Coronary artery (tissue), 2 donors: ENCODE measurements around the gene LTBP1.

ENCODE experiments used
- DNase-seq: peaks from one replicate; pipeline ENCODE4 v3.0.0-alpha.2; 2017; ENCODE audit warnings: low spot score
- H3K27ac ChIP-seq, 2 donors: fragments of 200-600 bp; sonication (generic); one replicate each; pipeline ENCODE4 v1.5.1; 2016 to 2019
- H3K4me3 ChIP-seq: fragments of 200-600 bp; sonication (generic); 2 replicates; pipeline ENCODE4 v1.5.1; 2016; ENCODE audit warnings: mild to moderate bottlenecking, moderate library complexity
- TF ChIP-seq, protein P1 (sequence below): fragments of 200-600 bp; sonication (generic); IDR thresholded peaks from one replicate; pipeline ENCODE4 v1.5.1; 2019; ENCODE audit warnings: antibody characterized with exemption

The LTBP1 gene

DNA sequence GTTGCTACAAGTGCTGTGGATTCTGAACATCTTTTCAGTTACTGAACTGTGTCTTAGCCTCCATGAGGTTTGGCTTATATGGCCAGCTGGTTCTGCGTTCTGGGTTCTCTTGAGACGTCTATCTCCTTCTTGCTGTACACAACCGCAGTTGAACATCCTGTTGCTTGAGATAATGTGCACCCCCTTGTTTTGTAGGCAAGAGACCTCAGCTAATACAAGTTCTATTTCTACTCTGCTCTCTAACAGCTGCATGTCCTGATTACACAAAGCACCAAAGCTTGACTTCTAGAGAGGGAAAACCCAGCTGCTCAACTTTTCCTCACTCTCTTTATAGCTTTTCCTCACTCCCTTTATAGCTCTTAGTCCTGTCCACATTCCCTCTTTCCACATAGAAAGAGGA, 176.0 kb downstream of the LTBP1 start:
- Histone ChIP-seq H3K27ac (peak overlapping the region; percentile 11 to 25), H3K4me3 (no peak overlapping the region)
- DNase-seq = no peak
- TF ChIP-seq, protein P1, sequence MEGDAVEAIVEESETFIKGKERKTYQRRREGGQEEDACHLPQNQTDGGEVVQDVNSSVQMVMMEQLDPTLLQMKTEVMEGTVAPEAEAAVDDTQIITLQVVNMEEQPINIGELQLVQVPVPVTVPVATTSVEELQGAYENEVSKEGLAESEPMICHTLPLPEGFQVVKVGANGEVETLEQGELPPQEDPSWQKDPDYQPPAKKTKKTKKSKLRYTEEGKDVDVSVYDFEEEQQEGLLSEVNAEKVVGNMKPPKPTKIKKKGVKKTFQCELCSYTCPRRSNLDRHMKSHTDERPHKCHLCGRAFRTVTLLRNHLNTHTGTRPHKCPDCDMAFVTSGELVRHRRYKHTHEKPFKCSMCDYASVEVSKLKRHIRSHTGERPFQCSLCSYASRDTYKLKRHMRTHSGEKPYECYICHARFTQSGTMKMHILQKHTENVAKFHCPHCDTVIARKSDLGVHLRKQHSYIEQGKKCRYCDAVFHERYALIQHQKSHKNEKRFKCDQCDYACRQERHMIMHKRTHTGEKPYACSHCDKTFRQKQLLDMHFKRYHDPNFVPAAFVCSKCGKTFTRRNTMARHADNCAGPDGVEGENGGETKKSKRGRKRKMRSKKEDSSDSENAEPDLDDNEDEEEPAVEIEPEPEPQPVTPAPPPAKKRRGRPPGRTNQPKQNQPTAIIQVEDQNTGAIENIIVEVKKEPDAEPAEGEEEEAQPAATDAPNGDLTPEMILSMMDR = no peak

- peak overlapping the region in 1 of 2 donors; percentile 25 for H3K27ac ChIP-seq
- H3K4me3 ChIP-seq = no peak overlapping the region
- no peak for DNase-seq
- TF ChIP-seq, protein P1 = no peak
Measured at GRCh38 chr2:33123216-33123615, 176.5 kb downstream of the LTBP1 start.

- no peak for DNase-seq
- H3K4me3 ChIP-seq = no peak overlapping the region
- TF ChIP-seq, protein P1 = no peak
- H3K27ac ChIP-seq = peak overlapping the region; percentile 19 to 60
Measured at GRCh38 chr2:33126552-33126951, 179.8 kb downstream of the LTBP1 start.

GRCh38 chr2:33126958-33127357, 180.2 kb downstream of the LTBP1 start:
- Histone ChIP-seq H3K27ac (peak overlapping the region; percentile 60 to 68), H3K4me3 (no peak overlapping the region)
- TF ChIP-seq, protein P1 = no peak
- DNase-seq = no peak

- H3K4me3 ChIP-seq = no peak overlapping the region
- TF ChIP-seq, protein P1 = no peak
- peak overlapping the region; percentile 87 to 88 for H3K27ac ChIP-seq
- DNase-seq = no peak
Measured at GRCh38 chr2:33129263-33130053, 182.7 kb downstream of the LTBP1 start.

DNA sequence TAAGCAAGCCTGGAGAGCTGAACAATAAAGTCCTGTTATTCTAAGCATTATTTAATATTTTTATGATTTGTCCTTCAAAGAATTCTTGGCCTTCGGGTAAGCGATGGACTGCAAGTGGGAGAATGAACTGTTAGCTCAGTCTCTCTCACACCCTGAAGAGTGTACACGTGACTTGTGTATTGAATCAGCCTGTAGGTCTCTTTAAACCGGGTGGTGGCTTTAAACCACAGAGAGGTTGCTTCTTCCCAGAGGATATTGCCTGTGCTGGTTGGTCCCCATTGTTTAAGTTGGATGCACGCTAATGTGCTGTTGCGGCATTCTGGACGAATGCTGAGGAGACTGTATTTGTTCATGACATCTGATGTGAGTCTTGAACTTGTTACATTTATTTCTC, 183.3 kb downstream of the LTBP1 start:
- peak overlapping the region; percentile 87 to 88 for H3K27ac ChIP-seq

More for the DNA sequence above, 183.3 kb downstream of the LTBP1 start:
- no peak for DNase-seq
- TF ChIP-seq, protein P1 = no peak
- peak overlapping the region; percentile 19 for H3K4me3 ChIP-seq
